Parathyroid adenoma (tissue), 2 donors: Measurements from ENCODE around the gene TJP1.

Experiments used
- H2AFZ ChIP-seq: fragments of 300-600 bp; sonication (generic); one replicate; pipeline ENCODE4 v1.7.0; 2017; ENCODE audit warnings: antibody characterized with exemption, mild to moderate bottlenecking
- H3K27ac ChIP-seq: fragments of 300-600 bp; sonication (generic); one replicate; pipeline ENCODE4 v1.7.0; 2017
- H3K27me3 ChIP-seq: fragments of 300-600 bp; sonication (generic); one replicate; pipeline ENCODE4 v1.7.0; 2017; ENCODE audit warnings: low read length; ENCODE audit not compliant: control insufficient read depth, insufficient read depth
- H3K36me3 ChIP-seq: fragments of 300-600 bp; sonication (generic); one replicate; pipeline ENCODE4 v1.7.0; 2017; ENCODE audit warnings: low read length; ENCODE audit not compliant: control insufficient read depth, insufficient read depth
- H3K4me1 ChIP-seq: fragments of 300-600 bp; sonication (generic); one replicate; pipeline ENCODE4 v1.7.0; 2017; ENCODE audit warnings: control low read depth
- H3K4me2 ChIP-seq: fragments of 300-600 bp; sonication (generic); one replicate; pipeline ENCODE4 v1.7.0; 2017; ENCODE audit warnings: low read length
- H3K4me3 ChIP-seq: fragments of 300-600 bp; sonication (generic); one replicate; pipeline ENCODE4 v1.7.0; 2017; ENCODE audit warnings: low read depth, low read length
- H3K79me2 ChIP-seq: fragments of 300-600 bp; sonication (generic); one replicate; pipeline ENCODE4 v1.7.0; 2017; ENCODE audit warnings: control low read depth
- H3K9ac ChIP-seq: fragments of 300-600 bp; sonication (generic); one replicate; pipeline ENCODE4 v1.7.0; 2017; ENCODE audit warnings: mild to moderate bottlenecking
- H3K9me3 ChIP-seq: fragments of 300-600 bp; sonication (generic); one replicate; pipeline ENCODE4 v1.7.0; 2017; ENCODE audit warnings: low read length; ENCODE audit not compliant: control insufficient read depth
- CTCF ChIP-seq: fragments of 300-600 bp; sonication (generic); IDR thresholded peaks from one replicate; pipeline ENCODE4 v1.7.0; 2017; ENCODE audit warnings: antibody characterized with exemption, mild to moderate bottlenecking
- donor health status: primary hyperparathyroidism.

TJP1 gene

GRCh38 chr15:29811691-29812383, 10.4 kb downstream of the TJP1 start:
- H3K4me1 ChIP-seq = no peaks in the 10 kb centered on the region
- no peak overlapping the region for H3K4me2 ChIP-seq
- H3K4me3 ChIP-seq = no peak overlapping the region
- H3K79me2 ChIP-seq = peaks cover 15% of the 10 kb centered on the region
- H3K9me3 ChIP-seq = no peaks in the 10 kb centered on the region
- H2AFZ ChIP-seq = no peak overlapping the region
- no peak overlapping the region for H3K27ac ChIP-seq
- no peaks in the 10 kb centered on the region for H3K36me3 ChIP-seq
- H3K27me3 ChIP-seq = no peaks in the 10 kb centered on the region
- H3K9ac ChIP-seq = no peak overlapping the region
- TF ChIP-seq CTCF = no peak

GRCh38 chr15:29805708-29806104, 16.6 kb downstream of the TJP1 start:
- H3K9ac ChIP-seq = no peak overlapping the region
- no peak overlapping the region for H3K27ac ChIP-seq
- H3K9me3 ChIP-seq = no peaks in the 10 kb centered on the region

GRCh38 chr15:29805043-29805707, 17.1 kb downstream of the TJP1 start:
- H3K36me3 ChIP-seq = no peaks in the 10 kb centered on the region
- TF ChIP-seq CTCF = no peak
- peaks cover 5% of the 10 kb centered on the region for H3K4me1 ChIP-seq
- no peak overlapping the region for H3K9ac ChIP-seq
- no peaks in the 10 kb centered on the region for H3K79me2 ChIP-seq
- no peak overlapping the region for H3K4me2 ChIP-seq
- no peaks in the 10 kb centered on the region for H3K9me3 ChIP-seq
- no peak overlapping the region for H3K27ac ChIP-seq
- H3K27me3 ChIP-seq = no peaks in the 10 kb centered on the region
- H3K4me3 ChIP-seq = no peak overlapping the region
- no peak overlapping the region for H2AFZ ChIP-seq

More at GRCh38 chr15:29805708-29806104, 16.6 kb downstream of the TJP1 start:
- Histone ChIP-seq H3K36me3 (no peaks in the 10 kb centered on the region), H3K4me2 (no peak overlapping the region), H3K79me2 (peaks cover 2% of the 10 kb centered on the region), H3K4me1 (peaks cover 5% of the 10 kb centered on the region), H3K27me3 (no peaks in the 10 kb centered on the region), H2AFZ (no peak overlapping the region), H3K4me3 (no peak overlapping the region)
- no peak for TF ChIP-seq CTCF

GRCh38 chr15:29802411-29802810, 19.9 kb downstream of the TJP1 start:
- no peak overlapping the region for H3K4me2 ChIP-seq
- TF ChIP-seq CTCF = no peak
- no peaks in the 10 kb centered on the region for H3K27me3 ChIP-seq
- H3K79me2 ChIP-seq = no peaks in the 10 kb centered on the region
- H3K9me3 ChIP-seq = no peaks in the 10 kb centered on the region
- H2AFZ ChIP-seq = no peak overlapping the region
- no peak overlapping the region for H3K4me3 ChIP-seq
- no peak overlapping the region for H3K27ac ChIP-seq
- H3K9ac ChIP-seq = no peak overlapping the region
- H3K4me1 ChIP-seq = peaks cover 5% of the 10 kb centered on the region
- no peaks in the 10 kb centered on the region for H3K36me3 ChIP-seq
